Endothelial cell of umbilical vein (primary cell): ENCODE data around the gene PLEKHG3. TPM values are rescaled to one million over a fixed set of nuclear protein-coding genes. Genes with fewer than 3 reads are reported as not detected.

Experiments used
- BruUV-seq: library from RNA; stranded (reverse); fragments of 400-500 nt; replicated peaks from 2 replicates; lab custom pipeline; 2021; lab: Mats Ljungman, UMichigan
- CTCF ChIA-PET: fragments of 300-600, 350-600 bp; sonication (Branson Sonifier 250); formaldehyde crosslinking; loops from one replicate; lab custom pipeline; 2021; ENCODE audit warnings: antibody characterized with exemption, inconsistent platforms; lab: Charles Lee
- POLR2A ChIA-PET: fragments of 300-600, 350-600 bp; sonication (Branson Sonifier 250); formaldehyde crosslinking; loops from one replicate; lab custom pipeline; 2021; ENCODE audit warnings: antibody characterized with exemption, inconsistent platforms; lab: Charles Lee
- DNase-seq: peaks from one replicate; pipeline ENCODE4 v3.0.0-alpha.2; 2011; ENCODE audit warnings: low read depth, low spot score
- FAIRE-seq: peaks from 2 replicates; lab custom pipeline; 2011; peaks lifted over from hg19 to GRCh38; lab: Jason Lieb, UNC
- H2AFZ ChIP-seq: 2 replicates; pipeline ENCODE4 v1.6.0; 2012; ENCODE audit warnings: low read depth, low read length, control low read depth, inconsistent platforms
- H3K27ac ChIP-seq: 2 replicates; pipeline ENCODE4 v1.5.1; 2011; ENCODE audit warnings: low read depth, mild to moderate bottlenecking, control low read depth, low read length, moderate library complexity; ENCODE audit not compliant: insufficient read depth
- H3K27me3 ChIP-seq, 2 experiments: 2 replicates each; pipeline versions ENCODE4 v1.6.0 to v1.6.1; 2011; ENCODE audit warnings: low read length in 2 of 2, mixed read lengths in 1 of 2; ENCODE audit not compliant: control insufficient read depth in 2 of 2, insufficient read depth in 2 of 2
- H3K36me3 ChIP-seq, 2 experiments: 2 replicates in 1 of 2; 3 replicates in 1 of 2; pipeline ENCODE4 v1.5.1; 2011; ENCODE audit warnings: low read length in 2 of 2, mild to moderate bottlenecking in 1 of 2, moderate library complexity in 1 of 2; ENCODE audit not compliant: control insufficient read depth in 2 of 2, insufficient read depth in 2 of 2; ENCODE audit errors: extremely low read depth in 1 of 2
- H3K4me1 ChIP-seq: 3 replicates; pipeline ENCODE4 v1.5.1; 2011; ENCODE audit warnings: mild to moderate bottlenecking, low read length; ENCODE audit not compliant: control insufficient read depth, insufficient read depth; ENCODE audit errors: extremely low read depth
- H3K4me2 ChIP-seq: 2 replicates; pipeline ENCODE4 v1.6.1; 2011; ENCODE audit warnings: low read length, control low read depth, mixed read lengths; ENCODE audit not compliant: insufficient read depth
- H3K4me3 ChIP-seq, 3 experiments: fragments of 200-600 bp in 1 of 3; sonication (generic), shearing (Covaris generic) in 1 of 3; replicated peaks in 1 of 3; 2 replicates each; pipeline ENCODE4 v1.5.1; 2011 to 2016; ENCODE audit warnings: control low read depth in 3 of 3, low read length in 3 of 3, mild to moderate bottlenecking in 2 of 3, inconsistent platforms in 1 of 3, low read depth in 1 of 3, moderate library complexity in 1 of 3; ENCODE audit not compliant: insufficient read depth in 1 of 3
- H3K79me2 ChIP-seq: 2 replicates; pipeline ENCODE4 v1.6.0; 2012; ENCODE audit warnings: low read length, inconsistent platforms; ENCODE audit not compliant: control insufficient read depth, insufficient read depth
- H3K9ac ChIP-seq: replicated peaks from 2 replicates; pipeline ENCODE3; 2011; ENCODE audit warnings: low read length, control low read depth; ENCODE audit not compliant: insufficient read depth; ENCODE audit errors: extremely low read depth
- H3K9me1 ChIP-seq: replicated peaks from 3 replicates; pipeline ENCODE4 v1.6.0; 2011; ENCODE audit warnings: mild to moderate bottlenecking, low read length; ENCODE audit not compliant: control insufficient read depth, insufficient read depth; ENCODE audit errors: extremely low read depth
- H3K9me3 ChIP-seq: replicated peaks from 2 replicates; pipeline ENCODE4 v1.5.1; 2012; ENCODE audit warnings: low read length, inconsistent platforms; ENCODE audit not compliant: control insufficient read depth, insufficient read depth
- H4K20me1 ChIP-seq: replicated peaks from 2 replicates; pipeline ENCODE3; 2011; ENCODE audit warnings: mild to moderate bottlenecking, low read length; ENCODE audit not compliant: control insufficient read depth, insufficient read depth; ENCODE audit errors: extremely low read depth
- EZH2 ChIP-seq: IDR thresholded peaks from 2 replicates; pipeline ENCODE4 v1.6.1; 2012; ENCODE audit warnings: borderline replicate concordance, low read depth, mild to moderate bottlenecking, moderate library complexity, low read length, inconsistent platforms; ENCODE audit not compliant: severe bottlenecking
- FOS ChIP-seq: IDR thresholded peaks from 2 replicates; pipeline ENCODE4 v1.6.1; 2011; ENCODE audit warnings: mild to moderate bottlenecking, low read length, moderate library complexity, borderline replicate concordance; ENCODE audit not compliant: insufficient read depth
- GATA2 ChIP-seq: IDR thresholded peaks from 2 replicates; pipeline ENCODE4 v1.7.0; 2011; ENCODE audit warnings: low read depth, mild to moderate bottlenecking, moderate library complexity, mixed read lengths, low read length; ENCODE audit not compliant: insufficient read length, insufficient read depth
- JUN ChIP-seq: IDR thresholded peaks from 2 replicates; pipeline ENCODE4 v1.6.1; 2011; ENCODE audit warnings: borderline replicate concordance, low read depth; ENCODE audit not compliant: insufficient read length, insufficient read depth
- MYC ChIP-seq: IDR thresholded peaks from one replicate; pipeline ENCODE4 v1.6.1; 2011; ENCODE audit warnings: mild to moderate bottlenecking, low read depth, low read length
- POLR2A ChIP-seq: IDR thresholded peaks from 2 replicates; pipeline ENCODE4 v1.6.1; 2012; ENCODE audit warnings: low read depth, mild to moderate bottlenecking, control low read depth, low read length
- POLR2AphosphoS5 ChIP-seq: IDR thresholded peaks from 2 replicates; pipeline ENCODE4 v1.6.1; 2012; ENCODE audit warnings: low read depth, mild to moderate bottlenecking, control low read depth, low read length, moderate library complexity; ENCODE audit not compliant: insufficient read depth
- dilution Hi-C: fragments of 300-500 bp; cut with MboI; formaldehyde crosslinking; loops from one replicate; pipeline ENCODE4 v1.15.0; 2019; ENCODE audit warnings: low sequenced_read_pairs; ENCODE audit not compliant: extremely low pct_ligation_motif_present
- intact Hi-C: fragments of 100-400 bp; cut with micrococcal nuclease; formaldehyde crosslinking; loops from one replicate; pipeline ENCODE4 v1.10.0; 2022
- polyA plus RNA-seq, 4 experiments: library from polyadenylated mRNA; depleted of rRNA in 3 of 4; stranded (reverse) in 3 of 4; unstranded in 1 of 4; fragments of >200 nt; gene quantifications; 2 replicates each; pipeline versions ENCODE4 v1.2.1 to v1.2.3, GENCODE V29; 2011 to 2012; ENCODE audit warnings: missing spikeins in 1 of 4
- total RNA-seq: library from RNA; stranded (reverse); gene quantifications from 2 replicates; pipeline ENCODE4 v1.2.3, GENCODE V29; 2021
- TF ChIP-seq, protein P1 (sequence below): IDR thresholded peaks from 2 replicates; pipeline ENCODE4 v1.6.1; 2011; ENCODE audit not compliant: insufficient read depth, insufficient read length
- TF ChIP-seq, protein P2 (sequence below), 2 donors: IDR thresholded peaks; 1 replicate in 1 of 2; 2 replicates in 1 of 2; pipeline ENCODE4 v1.5.1; 2011; ENCODE audit warnings: low read length in 2 of 2, mild to moderate bottlenecking in 2 of 2, moderate library complexity in 2 of 2, control low read depth in 1 of 2, inconsistent platforms in 1 of 2, low read depth in 1 of 2; ENCODE audit not compliant: insufficient read depth in 1 of 2; ENCODE audit errors: extremely low read depth in 1 of 2

Gene PLEKHG3
- total and polyA plus RNA-seq, 2 donors (not counting 3 experiments of a cell fraction or from before 2014, with no cell fraction given) = 6.6 to 8.0 TPM

DNA sequence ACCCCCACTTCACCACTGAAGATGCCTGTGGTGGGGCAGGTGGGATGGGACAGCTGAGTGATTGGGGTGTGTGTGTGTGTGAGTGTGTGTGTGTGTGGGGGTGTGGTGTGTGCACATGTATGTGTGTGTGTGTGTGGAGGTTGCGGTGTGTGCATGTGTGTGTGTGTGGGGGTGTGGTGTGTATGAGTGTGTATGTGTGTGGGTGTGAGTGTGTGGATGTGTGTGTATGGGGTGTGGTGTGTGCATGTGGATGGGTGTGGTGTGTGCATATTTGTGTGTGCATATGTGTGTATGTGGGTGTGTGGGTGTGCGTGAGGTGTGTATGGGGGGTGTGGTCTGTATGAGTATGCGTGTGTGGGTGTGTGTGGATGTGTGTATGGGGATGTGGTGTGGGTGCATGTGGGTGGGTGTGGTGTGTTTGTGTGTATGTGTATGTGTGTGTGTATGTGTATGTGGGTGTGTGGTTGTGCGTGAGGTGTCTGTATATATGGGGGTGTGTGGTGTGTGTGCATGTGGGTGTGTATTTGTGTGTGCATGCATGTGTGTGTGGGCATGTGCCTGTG, 61.6 kb downstream of the PLEKHG3 start:
- POLR2A ChIA-PET = no interaction called here

More for the DNA sequence above, 61.6 kb downstream of the PLEKHG3 start:
- no peaks in the 10 kb centered on the region for H4K20me1 ChIP-seq
- peaks cover 21% of the 10 kb centered on the region for H3K4me1 ChIP-seq
- H2AFZ ChIP-seq = no peak overlapping the region
- CTCF ChIA-PET = interaction anchor here (1.4 to 3.4 kb wide), 7 partner anchors 13 to 145 kb away, joined by 3 to 56 read pairs (median 5); no protein-coding TSS in a partner anchor
- H3K9me3 ChIP-seq = no peaks in the 10 kb centered on the region
- dilution Hi-C loops = no loop called here
- no peaks in the 10 kb centered on the region for H3K36me3 ChIP-seq
- no peak overlapping the region for H3K4me2 ChIP-seq
- no peaks in the 10 kb centered on the region for H3K27me3 ChIP-seq
- intact Hi-C loops = no loop called here
- no peak for TF ChIP-seq FOS
- no peak for TF ChIP-seq GATA2
- TF ChIP-seq MYC = no peak
- no peak for TF ChIP-seq JUN
- TF ChIP-seq, protein P1, sequence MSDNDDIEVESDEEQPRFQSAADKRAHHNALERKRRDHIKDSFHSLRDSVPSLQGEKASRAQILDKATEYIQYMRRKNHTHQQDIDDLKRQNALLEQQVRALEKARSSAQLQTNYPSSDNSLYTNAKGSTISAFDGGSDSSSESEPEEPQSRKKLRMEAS = no peak
- TF ChIP-seq, protein P2, sequence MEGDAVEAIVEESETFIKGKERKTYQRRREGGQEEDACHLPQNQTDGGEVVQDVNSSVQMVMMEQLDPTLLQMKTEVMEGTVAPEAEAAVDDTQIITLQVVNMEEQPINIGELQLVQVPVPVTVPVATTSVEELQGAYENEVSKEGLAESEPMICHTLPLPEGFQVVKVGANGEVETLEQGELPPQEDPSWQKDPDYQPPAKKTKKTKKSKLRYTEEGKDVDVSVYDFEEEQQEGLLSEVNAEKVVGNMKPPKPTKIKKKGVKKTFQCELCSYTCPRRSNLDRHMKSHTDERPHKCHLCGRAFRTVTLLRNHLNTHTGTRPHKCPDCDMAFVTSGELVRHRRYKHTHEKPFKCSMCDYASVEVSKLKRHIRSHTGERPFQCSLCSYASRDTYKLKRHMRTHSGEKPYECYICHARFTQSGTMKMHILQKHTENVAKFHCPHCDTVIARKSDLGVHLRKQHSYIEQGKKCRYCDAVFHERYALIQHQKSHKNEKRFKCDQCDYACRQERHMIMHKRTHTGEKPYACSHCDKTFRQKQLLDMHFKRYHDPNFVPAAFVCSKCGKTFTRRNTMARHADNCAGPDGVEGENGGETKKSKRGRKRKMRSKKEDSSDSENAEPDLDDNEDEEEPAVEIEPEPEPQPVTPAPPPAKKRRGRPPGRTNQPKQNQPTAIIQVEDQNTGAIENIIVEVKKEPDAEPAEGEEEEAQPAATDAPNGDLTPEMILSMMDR (IDR thresholded peaks at IDR 0.05; ENCODE audit: extremely low read depth in 1 of 2, insufficient read depth in 1 of 2, low read depth in 1 of 2, low read length in 2 of 2) = no peak
- no peak for TF ChIP-seq EZH2
- no peak for TF ChIP-seq POLR2AphosphoS5
- no peak for TF ChIP-seq POLR2A
- no peak overlapping the region for H3K4me3 ChIP-seq
- FAIRE-seq = no peak
- no peak overlapping the region for H3K9ac ChIP-seq
- no TSS peak for BruUV-seq
- no peak for DNase-seq
- H3K27ac ChIP-seq = no peak overlapping the region
- H3K79me2 ChIP-seq = no peaks in the 10 kb centered on the region
- H3K9me1 ChIP-seq = no peaks in the 10 kb centered on the region
